Lower lobe of right lung (tissue), 2 donors: Measurements from ENCODE around the gene GPD2. TPM values are rescaled to one million over a fixed set of nuclear protein-coding genes. Genes with fewer than 3 reads are reported as not detected.

Experiments
- ATAC-seq, 2 donors: fragments of 200-7000 bp; cut with Tn5 transposase; one replicate each; pipeline ENCODE4 v1.9.1; 2020 to 2022; ENCODE audit warnings: mild to moderate bottlenecking in 2 of 2, moderate library complexity in 2 of 2
- DNase-seq: peaks from one replicate; pipeline ENCODE4 v3.0.0-alpha.2; 2020
- H3K27ac ChIP-seq: fragments of 200-600 bp; one replicate; pipeline ENCODE4 v1.8.0; 2022
- H3K27me3 ChIP-seq: fragments of 200-600 bp; one replicate; pipeline ENCODE4 v1.8.0; 2022; ENCODE audit warnings: low read depth
- H3K36me3 ChIP-seq: fragments of 200-600 bp; one replicate; pipeline ENCODE4 v1.8.0; 2022; ENCODE audit warnings: mild to moderate bottlenecking
- H3K4me1 ChIP-seq: fragments of 200-600 bp; one replicate; pipeline ENCODE4 v1.8.0; 2022
- H3K4me3 ChIP-seq: fragments of 200-600 bp; one replicate; pipeline ENCODE4 v1.8.0; 2022; ENCODE audit warnings: mild to moderate bottlenecking
- H3K9me3 ChIP-seq: fragments of 200-600 bp; one replicate; pipeline ENCODE4 v1.8.0; 2022
- CTCF ChIP-seq: fragments of 200-600 bp; IDR thresholded peaks from one replicate; pipeline ENCODE4 v1.8.0; 2022; ENCODE audit warnings: antibody characterized with exemption, mild to moderate bottlenecking
- intact Hi-C: fragments of 100-400 bp; cut with DNase I; formaldehyde crosslinking; loops from one replicate; pipeline ENCODE4 v1.11.0; 2022
- long read RNA-seq: library from polyadenylated mRNA; unstranded; transcript quantifications from one replicate; pipeline ENCODE4 v2.0.0, GENCODE V29; 2021
- total RNA-seq: library from RNA; stranded (reverse); fragmentation: NEBNext Ultra II Directional; extraction: Animal tissue kit (Norgen Biotek cat#: 25700); gene quantifications from one replicate; pipeline ENCODE4 v1.2.1, GENCODE V29; 2021
- donor health status: DM: no; HTN: yes; CAD: no; lungs with severe emphysema.

The GPD2 gene
- total RNA-seq, result 50.4 TPM
- long read RNA-seq, full-length matches to known transcripts, result 12 of 28 reads
- long read RNA-seq, partial matches to known transcripts, result 3 of 28 reads
- long read RNA-seq, other reads (novel, unspliced or antisense), result 13 of 28 reads

- peak; percentile 18 for TF ChIP-seq CTCF
- no peaks in the 10 kb centered on the region for H3K27me3 ChIP-seq
- H3K36me3 ChIP-seq, result no peaks in the 10 kb centered on the region
- ATAC-seq, result peak; percentile 98
- H3K9me3 ChIP-seq, result no peaks in the 10 kb centered on the region
- peak within 1 kb of the TSS; percentile 100 for H3K27ac ChIP-seq
- H3K4me1 ChIP-seq, result peaks cover 40% of the 10 kb centered on the region
- peak; percentile 97 for DNase-seq
- intact Hi-C loops, result no loop called here
- peak within 1 kb of the TSS; percentile 75 for H3K4me3 ChIP-seq
Measured at GRCh38 chr2:156435718-156436496, at the start of gene GPD2. TSS of gene GPD2 (plus strand) at chr2:156436379. CDS start at chr2:156476106, 39,727 bp downstream.

GRCh38 chr2:156394033-156394741, 42.0 kb upstream of the GPD2 start:
- intact Hi-C loops, result no loop called here
- ATAC-seq, result no peak

DNA sequence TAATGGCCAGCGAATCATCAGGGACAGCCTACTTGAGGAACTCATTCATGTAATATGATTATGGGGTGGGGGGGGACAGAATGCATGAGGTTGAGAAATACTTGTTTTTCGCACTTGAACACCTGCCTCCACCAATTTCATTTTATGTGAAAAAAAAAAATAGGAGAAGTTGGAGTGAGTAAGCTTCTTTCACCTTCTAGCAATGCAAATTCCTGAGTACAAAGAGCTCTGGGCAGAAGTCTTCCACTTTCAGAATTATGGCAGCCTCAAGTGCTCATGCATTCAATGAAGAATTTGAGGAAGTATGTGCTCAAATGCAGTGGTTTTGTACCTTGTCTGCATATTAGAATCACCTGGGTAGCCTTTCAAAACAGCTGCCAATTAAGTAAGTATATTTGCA, 40.1 kb upstream of the GPD2 start:
- intact Hi-C loops, result no loop called here
- no peak for TF ChIP-seq CTCF
- Histone ChIP-seq H3K9me3 (no peaks in the 10 kb centered on the region), H3K4me3 (no peak overlapping the region), H3K27ac (no peak overlapping the region), H3K27me3 (no peaks in the 10 kb centered on the region), H3K36me3 (no peaks in the 10 kb centered on the region), H3K4me1 (peaks cover 12% of the 10 kb centered on the region)
- ATAC-seq (no peak), DNase-seq (no peak)

More at GRCh38 chr2:156394033-156394741, 42.0 kb upstream of the GPD2 start:
- DNase-seq, result no peak
- H3K9me3 ChIP-seq, result no peaks in the 10 kb centered on the region
- H3K4me1 ChIP-seq, result peaks cover 7% of the 10 kb centered on the region
- no peaks in the 10 kb centered on the region for H3K27me3 ChIP-seq
- no peak overlapping the region for H3K27ac ChIP-seq
- no peak overlapping the region for H3K4me3 ChIP-seq
- no peak for TF ChIP-seq CTCF
- H3K36me3 ChIP-seq, result no peaks in the 10 kb centered on the region

DNA sequence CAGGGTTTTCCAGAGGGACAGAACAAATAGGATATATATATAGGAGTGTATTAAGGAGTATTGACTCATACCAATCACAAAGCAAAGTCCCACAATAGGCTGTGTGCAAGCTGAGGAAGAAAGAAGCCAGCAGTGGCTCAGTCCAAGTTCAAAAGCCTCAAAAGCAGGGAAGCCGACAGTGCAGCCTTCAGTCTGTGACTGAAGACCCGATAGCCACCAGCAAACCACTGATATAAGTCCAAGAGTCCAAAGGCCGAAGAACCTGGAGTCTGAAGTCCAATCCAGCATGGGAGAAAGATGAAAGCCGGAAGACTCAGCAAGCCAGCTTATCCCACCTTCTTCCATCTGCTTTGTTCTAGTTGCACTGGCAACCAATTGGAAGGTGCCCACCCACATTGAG, 39.0 kb upstream of the GPD2 start:
- Histone ChIP-seq H3K36me3 (no peaks in the 10 kb centered on the region), H3K27me3 (no peaks in the 10 kb centered on the region), H3K4me3 (no peak overlapping the region), H3K9me3 (no peaks in the 10 kb centered on the region), H3K27ac (no peak overlapping the region), H3K4me1 (peaks cover 12% of the 10 kb centered on the region)
- intact Hi-C loops, result no loop called here
- DNase-seq (no peak), ATAC-seq (no peak)
- TF ChIP-seq CTCF, result no peak

DNA sequence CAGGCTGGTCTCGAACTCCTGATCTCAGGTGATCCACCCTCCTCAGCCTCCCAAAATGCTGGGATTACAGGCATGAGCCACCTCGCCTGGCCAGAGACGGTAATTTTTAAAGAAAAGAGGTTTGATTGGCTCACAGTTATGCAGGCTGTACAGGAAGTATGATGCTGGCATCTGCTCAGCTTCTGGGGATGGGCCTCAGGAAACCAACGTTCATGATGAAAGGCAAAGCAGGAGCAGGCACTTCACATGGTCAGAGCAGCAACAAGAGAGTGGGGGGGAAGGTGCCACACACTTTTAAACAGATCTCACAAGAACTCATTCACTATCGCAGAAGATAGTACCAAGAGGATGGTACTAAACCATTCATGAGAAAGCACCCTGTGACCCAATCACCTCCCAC, 38.0 kb upstream of the GPD2 start:
- Histone ChIP-seq H3K27ac (no peak overlapping the region), H3K9me3 (no peaks in the 10 kb centered on the region), H3K27me3 (no peaks in the 10 kb centered on the region), H3K4me1 (peaks cover 12% of the 10 kb centered on the region), H3K36me3 (no peaks in the 10 kb centered on the region), H3K4me3 (no peak overlapping the region)
- intact Hi-C loops, result no loop called here
- ATAC-seq (no peak), DNase-seq (no peak)
- TF ChIP-seq CTCF, result no peak
